ENCODE measurements around the gene ATF3.
"Not testable (repeated sequence)": the region's sequence is repeated elsewhere in the genome, so short reads cannot be mapped to it uniquely, and the experiment has no call there.

Gene ATF3

GRCh38 chr1:212651521-212651920 is 43.0 kb downstream of the ATF3 start:
- no peak for DNase-seq (ENCODE audit: low read depth)

GRCh38 chr1:212651977-212652376 is 43.4 kb downstream of the ATF3 start:
- DNase-seq (ENCODE audit: low read depth): no peak

- DNase-seq (ENCODE audit: low read depth): no peak
These were observed 44.0 kb downstream of the ATF3 start for GRCh38 chr1:212652609-212653008.

GRCh38 chr1:212655668-212656440 is 47.3 kb downstream of the ATF3 start:
- no peak for DNase-seq (ENCODE audit: low read depth)

DNA sequence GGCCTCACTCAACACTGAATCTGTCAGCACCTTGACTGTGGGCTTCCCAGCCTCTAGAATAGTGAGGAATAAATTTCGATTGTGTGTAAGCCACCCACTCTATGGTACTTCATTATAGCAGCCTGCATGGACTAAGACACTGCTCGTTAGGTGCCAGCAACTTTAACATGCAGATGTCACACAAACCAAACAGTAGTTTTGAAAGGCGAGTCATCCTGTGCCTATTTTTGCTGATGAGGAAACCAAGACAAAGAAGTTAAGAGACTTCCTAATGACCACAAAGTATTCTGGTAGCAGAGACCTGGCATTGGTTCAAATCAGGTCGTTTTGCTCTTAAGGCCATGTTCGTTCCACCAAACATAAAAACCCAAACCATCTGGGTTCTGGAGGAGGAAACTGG is 48.2 kb downstream of the ATF3 start:
- no peak for DNase-seq (ENCODE audit: low read depth)

GRCh38 chr1:212658250-212658649 is 49.7 kb downstream of the ATF3 start:
- DNase-seq (ENCODE audit: low read depth): not testable (repeated sequence)

GRCh38 chr1:212664409-212665199 is 56.0 kb downstream of the ATF3 start:
- no peak for DNase-seq (ENCODE audit: low read depth)

GRCh38 chr1:212665241-212666115 is 56.9 kb downstream of the ATF3 start:
- peak; percentile 32 for DNase-seq (ENCODE audit: low read depth)

- no peak for DNase-seq (ENCODE audit: low read depth)
These were observed 57.7 kb downstream of the ATF3 start for GRCh38 chr1:212666116-212666775.

DNA sequence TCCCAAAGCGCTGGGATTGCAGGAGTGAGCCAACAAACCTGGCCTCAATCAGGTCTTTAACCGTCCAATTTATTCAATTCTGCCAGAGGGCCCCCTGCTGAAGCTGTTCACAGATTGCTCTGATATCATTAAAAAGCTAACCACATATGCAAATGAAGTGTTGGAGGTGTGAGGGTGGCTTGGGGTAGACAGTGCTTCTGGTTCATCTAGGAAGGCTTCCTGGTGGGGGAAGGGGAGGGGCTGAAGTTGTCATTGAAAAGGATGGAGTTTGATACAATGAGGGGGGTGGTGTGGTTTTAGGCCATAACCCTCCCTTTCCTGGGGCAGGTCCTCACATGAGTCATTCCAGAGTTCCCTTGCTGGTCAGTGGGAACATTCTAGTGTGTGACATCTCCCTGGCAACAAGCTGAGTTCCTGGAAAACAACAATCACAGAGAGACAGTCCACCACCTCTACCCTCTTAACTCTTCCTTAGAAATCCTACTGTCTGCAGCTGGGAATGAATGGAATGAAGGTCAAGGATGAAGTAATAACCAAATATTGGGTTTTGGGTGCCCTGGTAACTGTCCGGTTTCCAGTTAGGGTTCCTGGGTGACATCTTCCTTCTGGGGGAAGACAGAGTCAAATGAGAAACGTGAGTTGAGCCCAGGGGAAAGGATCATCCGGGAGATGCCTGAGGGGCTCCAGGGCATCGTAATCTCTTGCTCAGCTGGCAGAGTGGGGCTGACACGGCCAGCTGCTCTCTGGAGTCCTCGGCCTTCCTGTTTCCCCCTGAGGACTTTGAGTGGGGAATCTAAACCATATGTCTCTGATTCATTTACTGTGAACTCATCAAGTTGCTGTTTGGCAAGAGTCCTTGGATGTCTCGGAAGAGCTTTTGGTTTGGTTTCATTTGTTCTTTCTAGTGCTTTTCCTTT is 58.9 kb downstream of the ATF3 start:
- peak; percentile 85 for DNase-seq (ENCODE audit: low read depth)

DNA sequence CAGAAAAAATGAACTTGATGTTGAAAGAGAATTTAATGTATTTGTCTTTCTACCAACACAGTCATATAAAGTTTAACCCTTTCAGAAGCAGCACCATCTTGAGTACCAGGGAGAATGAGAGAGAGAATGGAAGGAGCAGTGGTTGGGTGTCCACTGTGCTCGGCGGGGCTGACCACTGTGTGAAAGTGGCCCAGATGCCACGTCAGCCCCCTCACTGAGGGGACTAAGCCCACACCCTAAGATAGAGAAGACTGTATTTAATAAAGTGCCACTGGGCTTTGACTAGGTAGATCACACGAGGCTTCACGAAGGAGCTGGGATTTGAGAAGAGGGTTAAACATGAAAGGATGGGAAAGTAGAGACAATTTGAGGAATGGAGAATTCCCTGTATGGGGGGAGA is 59.9 kb downstream of the ATF3 start:
- no peak for DNase-seq (ENCODE audit: low read depth)

DNA sequence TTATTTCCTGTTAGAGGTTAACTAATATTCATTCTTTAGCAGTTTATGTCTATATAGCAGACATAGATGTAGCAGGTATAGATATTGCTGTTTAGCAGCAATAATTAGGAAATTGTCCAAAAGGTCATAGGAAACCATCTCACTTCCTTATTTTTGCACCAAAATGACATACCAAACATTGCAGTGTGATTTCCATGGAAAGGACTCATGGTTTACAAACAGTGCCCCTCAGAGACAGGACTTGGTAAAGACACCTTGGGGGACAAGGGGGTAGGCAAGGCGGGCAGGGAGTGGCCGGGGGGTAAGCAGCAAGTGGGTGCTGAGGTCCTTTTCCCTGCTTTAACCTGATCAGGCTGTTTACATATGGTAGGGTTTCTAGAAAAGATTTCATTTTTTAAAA is 60.5 kb downstream of the ATF3 start:
- DNase-seq (ENCODE audit: low read depth): no peak

GRCh38 chr1:212669600-212669999 is 61.0 kb downstream of the ATF3 start:
- no peak for DNase-seq (ENCODE audit: low read depth)

DNA sequence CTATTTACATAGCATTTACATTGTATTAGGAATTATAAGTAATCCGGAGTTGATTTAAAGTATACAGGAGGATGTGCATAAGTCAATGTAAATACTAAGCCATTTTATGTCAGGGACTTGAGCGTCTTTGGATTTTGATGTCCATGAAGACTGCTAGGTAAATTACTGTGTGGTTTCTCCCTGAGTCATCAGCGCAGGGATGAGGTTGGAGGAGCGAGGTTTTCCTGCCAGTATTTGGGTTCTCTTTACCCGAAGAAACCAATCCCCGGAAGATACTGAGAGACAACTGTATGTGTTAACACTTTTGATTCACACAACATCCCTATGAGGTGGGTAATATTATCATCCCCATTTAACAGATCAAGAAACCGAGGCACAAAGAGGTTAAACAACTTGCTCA is 61.7 kb downstream of the ATF3 start:
- no peak for DNase-seq (ENCODE audit: low read depth)
